C4-2B (cell line): ENCODE results near the gene LNPEP.

Experiments used
- H3K27ac ChIP-seq: fragments of 450-650 bp; 2 replicates; pipeline ENCODE4 v1.5.1; 2017
- ZFX ChIP-seq: fragments of 450-650 bp; IDR thresholded peaks from 2 replicates; pipeline ENCODE4 v1.6.1; 2017
- TF ChIP-seq, protein P1 (sequence below): fragments of 450-650 bp; conservative IDR thresholded peaks from 2 replicates; pipeline ENCODE4 v1.5.1; 2017; ENCODE audit warnings: mild to moderate bottlenecking

The LNPEP gene

DNA sequence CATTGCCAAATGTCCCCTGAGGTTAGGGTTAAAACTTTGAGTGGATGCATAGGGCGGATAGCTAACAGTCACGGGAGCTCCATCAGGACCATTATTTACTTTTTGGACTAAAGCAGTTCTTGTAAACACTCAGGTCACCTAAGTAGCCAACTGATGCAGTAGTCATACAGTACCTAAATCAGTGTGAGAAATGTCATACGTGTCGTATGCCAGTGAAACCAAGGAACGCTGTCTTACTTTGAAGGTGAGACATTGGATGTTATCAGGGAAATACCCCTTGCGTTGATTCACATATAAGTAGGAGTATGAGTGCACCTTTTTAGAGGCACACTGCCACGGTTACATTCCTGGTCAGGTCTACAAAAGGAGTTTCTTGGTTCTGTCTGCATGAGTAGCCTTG lies 101.9 kb downstream of the LNPEP start:
- no peak overlapping the region for H3K27ac ChIP-seq
- TF ChIP-seq, protein P1, sequence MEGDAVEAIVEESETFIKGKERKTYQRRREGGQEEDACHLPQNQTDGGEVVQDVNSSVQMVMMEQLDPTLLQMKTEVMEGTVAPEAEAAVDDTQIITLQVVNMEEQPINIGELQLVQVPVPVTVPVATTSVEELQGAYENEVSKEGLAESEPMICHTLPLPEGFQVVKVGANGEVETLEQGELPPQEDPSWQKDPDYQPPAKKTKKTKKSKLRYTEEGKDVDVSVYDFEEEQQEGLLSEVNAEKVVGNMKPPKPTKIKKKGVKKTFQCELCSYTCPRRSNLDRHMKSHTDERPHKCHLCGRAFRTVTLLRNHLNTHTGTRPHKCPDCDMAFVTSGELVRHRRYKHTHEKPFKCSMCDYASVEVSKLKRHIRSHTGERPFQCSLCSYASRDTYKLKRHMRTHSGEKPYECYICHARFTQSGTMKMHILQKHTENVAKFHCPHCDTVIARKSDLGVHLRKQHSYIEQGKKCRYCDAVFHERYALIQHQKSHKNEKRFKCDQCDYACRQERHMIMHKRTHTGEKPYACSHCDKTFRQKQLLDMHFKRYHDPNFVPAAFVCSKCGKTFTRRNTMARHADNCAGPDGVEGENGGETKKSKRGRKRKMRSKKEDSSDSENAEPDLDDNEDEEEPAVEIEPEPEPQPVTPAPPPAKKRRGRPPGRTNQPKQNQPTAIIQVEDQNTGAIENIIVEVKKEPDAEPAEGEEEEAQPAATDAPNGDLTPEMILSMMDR = no peak
- TF ChIP-seq ZFX = no peak

DNA sequence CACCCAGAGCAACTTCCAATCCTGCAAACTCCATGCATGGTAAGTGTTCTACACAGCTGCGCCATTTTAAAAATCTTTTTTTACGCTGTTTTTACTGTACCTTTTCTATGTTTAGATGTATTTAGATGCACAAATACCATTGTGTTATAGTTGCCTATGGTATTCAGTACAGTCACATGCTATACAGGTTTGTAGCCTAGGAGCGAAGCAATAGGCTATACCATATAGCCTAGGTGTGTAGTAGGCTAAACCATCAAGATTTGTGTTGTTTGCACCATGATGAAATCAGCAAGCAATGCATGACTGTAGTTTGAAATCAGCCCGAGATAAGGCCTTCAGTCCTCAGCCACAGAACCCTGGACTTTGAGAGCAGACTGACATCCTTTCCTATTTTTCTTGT lies 105.4 kb downstream of the LNPEP start:
- H3K27ac ChIP-seq = no peak overlapping the region
- no peak for TF ChIP-seq ZFX
- TF ChIP-seq, protein P1 = no peak

DNA sequence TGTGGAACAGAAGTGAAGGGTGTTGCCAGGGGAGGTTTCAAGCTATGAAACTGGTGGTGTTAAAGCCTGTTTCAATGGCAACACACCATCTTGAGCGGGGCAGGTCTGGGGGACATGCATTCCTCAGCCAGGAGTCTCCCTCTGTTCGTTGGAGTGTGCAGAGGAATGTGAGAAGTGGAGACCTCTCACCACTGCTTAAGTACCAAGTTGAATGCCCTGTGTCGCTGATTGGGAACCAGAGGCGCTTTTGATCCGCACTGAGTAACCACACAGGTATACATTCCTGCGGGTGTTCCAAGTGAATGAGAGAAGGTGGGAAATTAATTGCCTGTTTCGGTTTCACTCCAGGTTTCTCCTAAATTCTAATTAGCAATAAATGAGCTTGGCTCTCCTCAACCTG lies 107.1 kb downstream of the LNPEP start:
- no peak for TF ChIP-seq ZFX
- TF ChIP-seq, protein P1 = no peak

DNA sequence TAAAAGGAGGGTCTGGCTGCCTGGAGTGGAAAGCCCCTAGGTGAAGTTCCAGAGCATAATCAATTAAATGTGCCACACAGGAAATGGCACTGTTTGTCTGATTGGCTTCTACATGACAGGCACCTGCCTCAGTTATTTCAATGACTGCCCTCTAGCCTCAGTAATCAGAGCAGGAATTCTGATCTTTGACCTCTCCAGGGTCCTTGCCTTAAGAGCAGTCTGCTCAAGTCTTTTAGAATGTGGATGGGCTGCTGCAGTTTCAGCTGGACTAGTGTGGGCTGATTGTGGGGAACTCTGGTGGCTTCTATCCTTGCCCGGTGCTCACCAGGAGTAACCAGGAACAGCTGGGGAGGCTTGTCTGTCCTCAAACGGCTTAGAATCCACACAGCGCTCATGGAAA lies 107.6 kb downstream of the LNPEP start:
- no peak overlapping the region for H3K27ac ChIP-seq
- no peak for TF ChIP-seq ZFX
- TF ChIP-seq, protein P1 = no peak

More for the DNA sequence above, 107.1 kb downstream of the LNPEP start:
- no peak overlapping the region for H3K27ac ChIP-seq

DNA sequence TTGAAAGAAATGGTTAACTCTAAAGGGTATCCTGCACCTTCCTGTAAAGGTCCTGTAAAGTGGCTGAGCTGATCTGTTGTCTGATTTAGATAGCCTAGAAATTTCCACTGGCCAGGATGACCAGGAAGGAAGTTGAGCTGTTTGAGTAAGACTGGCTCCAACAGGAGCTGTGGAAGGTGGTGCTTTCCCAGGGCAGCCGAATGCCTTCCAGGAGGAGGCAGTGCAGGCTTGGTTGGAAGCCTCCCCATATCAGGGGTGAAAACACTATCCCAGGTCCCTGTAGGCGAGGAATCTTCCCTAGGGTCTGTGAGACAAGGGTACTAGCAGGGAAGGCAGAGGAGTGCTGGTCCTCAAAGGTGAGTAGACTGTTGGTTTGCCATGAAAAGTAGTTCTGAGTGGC lies 108.2 kb downstream of the LNPEP start:
- TF ChIP-seq ZFX = no peak
- TF ChIP-seq, protein P1 = peak; percentile 65
- H3K27ac ChIP-seq = no peak overlapping the region

DNA sequence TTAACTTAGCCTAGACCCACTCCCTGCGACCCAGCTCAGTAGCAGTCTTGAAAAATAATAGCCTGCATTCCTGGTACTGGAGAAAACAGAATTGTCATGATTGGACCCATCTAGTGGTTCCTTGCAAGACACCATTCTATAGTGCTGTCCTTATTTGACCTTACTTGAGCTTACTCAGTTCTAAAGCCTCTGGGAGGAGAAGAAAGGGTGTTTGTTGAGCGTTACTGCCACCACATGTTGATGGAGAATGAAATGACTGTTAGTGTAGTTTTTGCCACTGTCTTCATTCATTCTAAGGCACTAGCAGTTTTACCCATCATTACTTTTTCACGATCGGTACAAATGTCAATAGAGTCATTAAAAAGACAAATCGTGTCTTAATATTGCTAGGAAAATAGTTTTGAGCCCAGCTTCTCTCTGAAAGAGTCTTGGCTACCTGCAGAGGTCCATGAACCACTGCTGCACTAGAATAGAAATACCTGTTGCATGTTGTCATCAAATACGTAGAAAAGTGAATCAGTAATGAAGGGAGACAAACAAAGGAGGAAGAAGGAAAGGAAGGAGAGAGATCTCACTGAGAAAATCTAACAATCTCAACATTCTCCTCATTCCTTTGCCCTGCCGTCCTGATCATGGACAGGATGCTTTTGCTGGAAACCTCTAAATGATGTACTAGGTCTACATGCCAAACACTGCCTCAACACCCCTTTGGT lies 110.5 kb downstream of the LNPEP start:
- TF ChIP-seq ZFX = no peak
- TF ChIP-seq, protein P1 = peak; percentile 19

DNA sequence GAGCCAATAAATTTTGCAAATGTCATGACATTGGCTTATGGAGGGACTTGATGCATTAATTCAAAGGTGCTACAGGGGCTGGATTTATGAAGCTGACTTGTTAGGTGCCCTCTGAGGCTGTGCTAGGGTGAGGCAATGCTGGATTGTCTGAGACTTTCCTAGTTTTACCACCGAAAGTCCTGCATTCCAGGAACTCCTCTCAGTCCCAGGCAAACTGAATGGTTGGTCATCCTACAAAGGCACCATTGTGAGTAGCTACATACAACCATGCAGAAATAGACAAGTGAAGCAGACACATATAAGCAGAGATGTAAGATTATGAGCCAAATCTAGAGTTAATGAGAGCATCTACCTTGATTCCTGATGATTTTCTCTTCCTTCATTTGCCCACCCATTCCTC lies 111.2 kb downstream of the LNPEP start:
- H3K27ac ChIP-seq = no peak overlapping the region
- TF ChIP-seq, protein P1 = no peak

More for the DNA sequence above, 110.5 kb downstream of the LNPEP start:
- no peak overlapping the region for H3K27ac ChIP-seq
